Measurements from ENCODE around the gene FBXO5.
"Not testable (repeated sequence)": the region's sequence is repeated elsewhere in the genome, so short reads cannot be mapped to it uniquely, and the experiment has no call there.

The FBXO5 gene

GRCh38 chr6:153012856-153013255 lies 30.0 kb upstream of the FBXO5 start:
- ChIA-PET POLR2A (ENCODE audit: low non-redundant PET) (no interaction called here), CTCF (no interaction called here)
- no peak overlapping the region for H3K27ac ChIP-seq
- DNase-seq (ENCODE audit: low spot score), result no peak
- no peak for TF ChIP-seq CTCF (conservative IDR thresholded peaks at IDR 0.05; ENCODE audit: low read depth)

GRCh38 chr6:153003366-153003690 lies 20.5 kb upstream of the FBXO5 start:
- ChIA-PET CTCF (no interaction called here), POLR2A (ENCODE audit: low non-redundant PET) (no interaction called here)
- TF ChIP-seq CTCF (conservative IDR thresholded peaks at IDR 0.05; ENCODE audit: low read depth), result no peak
- DNase-seq (ENCODE audit: low spot score), result no peak
- H3K27ac ChIP-seq, result peak overlapping the region; percentile 91

- no peak for TF ChIP-seq CTCF (conservative IDR thresholded peaks at IDR 0.05; ENCODE audit: low read depth)
- DNase-seq (ENCODE audit: low spot score), result peak; percentile 90
- ChIA-PET POLR2A (ENCODE audit: low non-redundant PET) (no interaction called here), CTCF (no interaction called here)
- peak within 1 kb of the TSS; percentile 91 for H3K27ac ChIP-seq
Measured at GRCh38 chr6:153002613-153003365, 19.9 kb upstream of the FBXO5 start, which contains the start of gene MTRF1L. MTRF1L (minus strand) TSS chr6:153002709; CDS start chr6:153002685, 24 bp downstream.

- ChIA-PET CTCF (no interaction called here), POLR2A (ENCODE audit: low non-redundant PET) (no interaction called here)
- DNase-seq (ENCODE audit: low spot score), result no peak
- TF ChIP-seq CTCF (conservative IDR thresholded peaks at IDR 0.05; ENCODE audit: low read depth), result no peak
- H3K27ac ChIP-seq, result peak overlapping the region; percentile 91
Measured at GRCh38 chr6:153001767-153002612, 19.1 kb upstream of the FBXO5 start.

- POLR2A ChIA-PET (ENCODE audit: low non-redundant PET), result interaction anchor here (0.7 kb wide), 1 partner anchor 241 kb away, joined by 3 read pairs; no protein-coding TSS in a partner anchor
- CTCF ChIA-PET; DNase-seq (ENCODE audit: low spot score); H3K27ac ChIP-seq: not testable (repeated sequence)
Measured at GRCh38 chr6:153000790-153001189, 17.9 kb upstream of the FBXO5 start.

GRCh38 chr6:153000243-153000642 lies 17.4 kb upstream of the FBXO5 start:
- H3K27ac ChIP-seq, result no peak overlapping the region
- DNase-seq (ENCODE audit: low spot score), result no peak
- no peak for TF ChIP-seq CTCF (conservative IDR thresholded peaks at IDR 0.05; ENCODE audit: low read depth)
- ChIA-PET POLR2A (ENCODE audit: low non-redundant PET) (interaction anchor here (0.7 kb wide), 1 partner anchor 240 kb away, joined by 3 read pairs; no protein-coding TSS in a partner anchor), CTCF (no interaction called here)

- POLR2A ChIA-PET (ENCODE audit: low non-redundant PET); CTCF ChIA-PET; DNase-seq (ENCODE audit: low spot score); H3K27ac ChIP-seq: not testable (repeated sequence)
Measured at GRCh38 chr6:152999538-152999937, 16.7 kb upstream of the FBXO5 start.
